MM.1S (cell line): ENCODE data around the gene ADAMTS2.

Experiments
- DNase-seq: peaks from one replicate; pipeline ENCODE4 v3.0.0-alpha.2; 2015
- H2AFZ ChIP-seq: fragments of 300-600 bp; sonication (generic); 2 replicates; pipeline ENCODE4 v1.6.0; 2016; ENCODE audit warnings: antibody characterized with exemption, low read length
- H3F3A ChIP-seq: fragments of 300-600 bp; sonication (generic); 2 replicates; pipeline ENCODE4 v1.6.1; 2016; ENCODE audit warnings: mild to moderate bottlenecking, antibody characterized with exemption, low read length, moderate library complexity, mixed read lengths; ENCODE audit not compliant: insufficient read depth
- H3K27ac ChIP-seq: fragments of 300-600 bp; sonication (generic); 2 replicates; pipeline ENCODE4 v1.5.1; 2016; ENCODE audit warnings: mild to moderate bottlenecking, low read length
- H3K27me3 ChIP-seq: fragments of 300-600 bp; sonication (generic); replicated peaks from 2 replicates; pipeline ENCODE4 v1.6.0; 2016; ENCODE audit warnings: low read length; ENCODE audit not compliant: insufficient read depth
- H3K36me3 ChIP-seq: fragments of 300-600 bp; sonication (generic); replicated peaks from 2 replicates; pipeline ENCODE4 v1.6.1; 2016; ENCODE audit warnings: mild to moderate bottlenecking, low read length, mixed read lengths; ENCODE audit not compliant: insufficient read depth
- H3K4me1 ChIP-seq: fragments of 300-600 bp; sonication (generic); 2 replicates; pipeline ENCODE4 v1.6.1; 2016; ENCODE audit warnings: low read length, mixed read lengths
- H3K4me2 ChIP-seq: fragments of 300-600 bp; sonication (generic); 2 replicates; pipeline ENCODE4 v1.6.0; 2016; ENCODE audit warnings: low read depth, low read length
- H3K4me3 ChIP-seq: fragments of 300-600 bp; sonication (generic); 2 replicates; pipeline ENCODE4 v1.5.1; 2016; ENCODE audit warnings: low read length, mixed read lengths
- H3K79me2 ChIP-seq: fragments of 300-600 bp; sonication (generic); 2 replicates; pipeline ENCODE4 v1.6.1; 2016; ENCODE audit warnings: mixed run types, low read length, mixed read lengths
- H3K9ac ChIP-seq: fragments of 300-600 bp; sonication (generic); 2 replicates; pipeline ENCODE4 v1.6.1; 2016; ENCODE audit warnings: low read length, mixed read lengths
- H3K9me2 ChIP-seq: fragments of 300-600 bp; sonication (generic); replicated peaks from 2 replicates; pipeline ENCODE4 v1.6.1; 2016; ENCODE audit warnings: mild to moderate bottlenecking, low read length, mixed read lengths; ENCODE audit not compliant: insufficient read depth
- H3K9me3 ChIP-seq: fragments of 300-600 bp; sonication (generic); replicated peaks from 2 replicates; pipeline ENCODE4 v1.6.1; 2016; ENCODE audit warnings: mild to moderate bottlenecking, low read length, mixed read lengths; ENCODE audit not compliant: insufficient read depth
- H4K20me1 ChIP-seq: fragments of 300-600 bp; sonication (generic); 2 replicates; pipeline ENCODE4 v1.6.1; 2016; ENCODE audit warnings: mild to moderate bottlenecking, low read length, moderate library complexity, mixed read lengths; ENCODE audit not compliant: insufficient read depth
- EZH2 ChIP-seq: fragments of 300-600 bp; sonication (generic); optimal IDR thresholded peaks from 2 replicates; pipeline ENCODE3; 2017; ENCODE audit warnings: low read depth, mild to moderate bottlenecking, antibody characterized with exemption, low read length, mixed read lengths
- EZH2phosphoT487 ChIP-seq: fragments of 300-600 bp; sonication (generic); IDR thresholded peaks from 2 replicates; pipeline ENCODE4 v1.6.1; 2018; ENCODE audit warnings: antibody characterized with exemption, low read length
- TF ChIP-seq, protein P1 (sequence below): fragments of 300-600 bp; sonication (generic); IDR thresholded peaks from 2 replicates; pipeline ENCODE4 v1.5.1; 2016; ENCODE audit warnings: antibody characterized with exemption, low read length, mixed read lengths

ADAMTS2 gene

GRCh38 chr5:179168664-179169063, 176.6 kb downstream of the ADAMTS2 start:
- H3K4me1 ChIP-seq: no peaks in the 10 kb centered on the region
- no peak overlapping the region for H3K27ac ChIP-seq
- H3K9ac ChIP-seq: no peak overlapping the region
- no peaks in the 10 kb centered on the region for H3K9me2 ChIP-seq
- no peaks in the 10 kb centered on the region for H4K20me1 ChIP-seq
- no peak for TF ChIP-seq EZH2phosphoT487
- TF ChIP-seq, protein P1, sequence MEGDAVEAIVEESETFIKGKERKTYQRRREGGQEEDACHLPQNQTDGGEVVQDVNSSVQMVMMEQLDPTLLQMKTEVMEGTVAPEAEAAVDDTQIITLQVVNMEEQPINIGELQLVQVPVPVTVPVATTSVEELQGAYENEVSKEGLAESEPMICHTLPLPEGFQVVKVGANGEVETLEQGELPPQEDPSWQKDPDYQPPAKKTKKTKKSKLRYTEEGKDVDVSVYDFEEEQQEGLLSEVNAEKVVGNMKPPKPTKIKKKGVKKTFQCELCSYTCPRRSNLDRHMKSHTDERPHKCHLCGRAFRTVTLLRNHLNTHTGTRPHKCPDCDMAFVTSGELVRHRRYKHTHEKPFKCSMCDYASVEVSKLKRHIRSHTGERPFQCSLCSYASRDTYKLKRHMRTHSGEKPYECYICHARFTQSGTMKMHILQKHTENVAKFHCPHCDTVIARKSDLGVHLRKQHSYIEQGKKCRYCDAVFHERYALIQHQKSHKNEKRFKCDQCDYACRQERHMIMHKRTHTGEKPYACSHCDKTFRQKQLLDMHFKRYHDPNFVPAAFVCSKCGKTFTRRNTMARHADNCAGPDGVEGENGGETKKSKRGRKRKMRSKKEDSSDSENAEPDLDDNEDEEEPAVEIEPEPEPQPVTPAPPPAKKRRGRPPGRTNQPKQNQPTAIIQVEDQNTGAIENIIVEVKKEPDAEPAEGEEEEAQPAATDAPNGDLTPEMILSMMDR: no peak
- TF ChIP-seq EZH2: no peak
- no peak overlapping the region for H3K4me3 ChIP-seq
- no peaks in the 10 kb centered on the region for H3F3A ChIP-seq
- no peak overlapping the region for H2AFZ ChIP-seq
- H3K79me2 ChIP-seq: no peaks in the 10 kb centered on the region
- H3K36me3 ChIP-seq: no peaks in the 10 kb centered on the region
- no peak overlapping the region for H3K4me2 ChIP-seq
- peaks cover 15% of the 10 kb centered on the region; the same call in 1 of the 2 replicates for H3K27me3 ChIP-seq
- DNase-seq: no peak
- H3K9me3 ChIP-seq: no peaks in the 10 kb centered on the region

GRCh38 chr5:179167871-179168451, 177.3 kb downstream of the ADAMTS2 start:
- Histone ChIP-seq H3K27me3 (peaks cover 15% of the 10 kb centered on the region; the same call in 1 of the 2 replicates), H4K20me1 (no peaks in the 10 kb centered on the region), H3K4me2 (no peak overlapping the region), H3K9me3 (no peaks in the 10 kb centered on the region), H3K9ac (no peak overlapping the region), H3K27ac (no peak overlapping the region), H3F3A (no peaks in the 10 kb centered on the region), H3K9me2 (no peaks in the 10 kb centered on the region), H3K4me3 (no peak overlapping the region), H3K36me3 (no peaks in the 10 kb centered on the region), H3K79me2 (no peaks in the 10 kb centered on the region), H2AFZ (no peak overlapping the region), H3K4me1 (no peaks in the 10 kb centered on the region)
- TF ChIP-seq, protein P1: no peak
- TF ChIP-seq EZH2 (no peak), EZH2phosphoT487 (no peak)
- no peak for DNase-seq

- DNase-seq: no peak
- Histone ChIP-seq H3K9me3 (no peaks in the 10 kb centered on the region), H3K79me2 (no peaks in the 10 kb centered on the region), H3K27ac (no peak overlapping the region), H3K4me2 (no peak overlapping the region), H3F3A (no peaks in the 10 kb centered on the region), H3K9ac (no peak overlapping the region), H3K4me1 (no peaks in the 10 kb centered on the region), H3K9me2 (no peaks in the 10 kb centered on the region), H3K4me3 (no peak overlapping the region), H4K20me1 (no peaks in the 10 kb centered on the region), H3K36me3 (no peaks in the 10 kb centered on the region), H2AFZ (no peak overlapping the region), H3K27me3 (peaks cover 15% of the 10 kb centered on the region; the same call in 1 of the 2 replicates)
- TF ChIP-seq, protein P1: peak; percentile 33
- TF ChIP-seq EZH2phosphoT487: no peak
Measured at GRCh38 chr5:179166886-179167841, 178.1 kb downstream of the ADAMTS2 start.
